Measurements from ENCODE around the gene CNTN5. TPM values are rescaled to one million over a fixed set of nuclear protein-coding genes. Genes with fewer than 3 reads are reported as not detected.
"Not testable (repeated sequence)": the region's sequence is repeated elsewhere in the genome, so short reads cannot be mapped to it uniquely, and the experiment has no call there.

CNTN5 gene
- total RNA-seq, 1 donor from 2014 or later = 17.7 TPM

DNA sequence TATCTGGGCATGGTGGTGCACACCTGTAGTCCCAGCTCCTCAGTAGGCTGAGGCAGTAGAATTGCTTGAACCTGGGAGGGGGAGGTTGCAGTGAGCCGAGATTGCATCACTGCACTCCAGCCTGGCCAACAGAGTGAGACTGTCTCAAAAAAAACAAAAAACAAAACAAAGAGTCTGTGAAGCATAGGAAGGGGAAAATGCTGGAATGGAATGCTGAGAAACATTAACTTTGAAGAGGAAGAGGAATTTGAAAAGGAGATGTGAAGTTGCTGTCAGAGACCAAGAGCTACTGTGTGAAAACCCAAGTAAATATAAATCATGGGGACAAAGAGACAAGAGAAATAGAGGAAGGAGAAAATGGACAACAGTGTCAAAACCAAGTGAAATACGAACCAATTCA is 1211.3 kb downstream of the CNTN5 start:
- TF ChIP-seq, protein P1, sequence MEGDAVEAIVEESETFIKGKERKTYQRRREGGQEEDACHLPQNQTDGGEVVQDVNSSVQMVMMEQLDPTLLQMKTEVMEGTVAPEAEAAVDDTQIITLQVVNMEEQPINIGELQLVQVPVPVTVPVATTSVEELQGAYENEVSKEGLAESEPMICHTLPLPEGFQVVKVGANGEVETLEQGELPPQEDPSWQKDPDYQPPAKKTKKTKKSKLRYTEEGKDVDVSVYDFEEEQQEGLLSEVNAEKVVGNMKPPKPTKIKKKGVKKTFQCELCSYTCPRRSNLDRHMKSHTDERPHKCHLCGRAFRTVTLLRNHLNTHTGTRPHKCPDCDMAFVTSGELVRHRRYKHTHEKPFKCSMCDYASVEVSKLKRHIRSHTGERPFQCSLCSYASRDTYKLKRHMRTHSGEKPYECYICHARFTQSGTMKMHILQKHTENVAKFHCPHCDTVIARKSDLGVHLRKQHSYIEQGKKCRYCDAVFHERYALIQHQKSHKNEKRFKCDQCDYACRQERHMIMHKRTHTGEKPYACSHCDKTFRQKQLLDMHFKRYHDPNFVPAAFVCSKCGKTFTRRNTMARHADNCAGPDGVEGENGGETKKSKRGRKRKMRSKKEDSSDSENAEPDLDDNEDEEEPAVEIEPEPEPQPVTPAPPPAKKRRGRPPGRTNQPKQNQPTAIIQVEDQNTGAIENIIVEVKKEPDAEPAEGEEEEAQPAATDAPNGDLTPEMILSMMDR (IDR thresholded peaks at IDR 0.05; ENCODE audit: unreplicated experiment) = no peak
- Mint-ChIP-seq H3K36me3 (peaks cover 6% of the 10 kb centered on the region), H3K27ac (no peak overlapping the region), H3K4me3 (no peak overlapping the region), H3K4me1 (peaks cover 7% of the 10 kb centered on the region), H3K27me3 (ENCODE audit: low read depth) (peaks cover 18% of the 10 kb centered on the region), H3K9me3 (peaks cover 29% of the 10 kb centered on the region)
- DNase-seq (ENCODE audit: low spot score in 2 of 2, unreplicated experiment in 2 of 2) = no peak

DNA sequence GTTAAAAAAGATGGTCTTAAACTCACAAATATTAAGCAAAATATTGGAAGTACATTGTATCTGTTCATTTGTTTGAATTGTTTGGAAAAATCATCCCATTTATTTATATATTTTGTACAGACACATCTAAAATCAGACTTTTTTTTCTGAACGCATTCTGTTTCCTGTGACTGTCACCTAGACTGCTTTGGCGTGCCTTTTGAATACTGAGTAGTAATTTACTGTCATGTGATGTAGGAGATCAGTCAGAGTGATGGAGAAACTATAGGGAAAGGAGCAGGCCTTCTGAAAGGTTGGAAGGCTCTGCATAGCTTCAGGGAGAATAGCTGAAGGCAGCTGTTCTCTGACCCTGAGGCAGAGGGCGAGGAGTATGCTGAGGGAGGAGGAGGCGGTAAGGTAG is 1214.3 kb downstream of the CNTN5 start:
- no peak overlapping the region for H3K4me3 Mint-ChIP-seq
- TF ChIP-seq, protein P1 (IDR thresholded peaks at IDR 0.05; ENCODE audit: unreplicated experiment) = no peak
- peaks cover 6% of the 10 kb centered on the region for H3K36me3 Mint-ChIP-seq
- no peak overlapping the region for H3K27ac Mint-ChIP-seq
- H3K4me1 Mint-ChIP-seq = peaks cover 3% of the 10 kb centered on the region
- peaks cover 25% of the 10 kb centered on the region for H3K27me3 Mint-ChIP-seq (ENCODE audit: low read depth)
- DNase-seq (ENCODE audit: low spot score in 2 of 2, unreplicated experiment in 2 of 2) = no peak
- H3K9me3 Mint-ChIP-seq = peaks cover 29% of the 10 kb centered on the region

DNA sequence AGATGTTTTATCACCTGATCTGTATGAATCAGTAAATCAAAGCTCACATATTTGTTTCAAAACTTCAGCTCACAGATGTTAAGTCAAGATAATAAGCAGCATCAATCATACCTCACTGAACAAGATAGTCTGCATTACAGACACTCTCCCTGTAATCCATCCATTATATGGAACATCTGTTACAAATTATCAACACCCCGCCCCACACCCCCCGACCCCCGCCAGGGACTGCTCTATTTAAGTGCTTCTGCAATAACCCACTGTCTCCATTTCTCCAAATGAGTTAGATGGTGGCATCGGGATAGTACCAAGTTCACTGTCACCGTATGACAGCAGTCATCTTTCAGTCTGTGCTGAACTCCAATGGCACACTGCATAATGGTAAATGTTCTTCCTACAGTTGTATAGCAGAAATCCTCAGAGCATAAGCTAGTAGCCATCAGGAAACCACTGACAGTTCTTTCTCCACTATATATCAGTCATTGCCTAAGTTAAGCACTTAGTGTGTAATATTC is 1219.3 kb downstream of the CNTN5 start:
- Mint-ChIP-seq H3K9me3 (peaks cover 14% of the 10 kb centered on the region), H3K4me1 (peaks cover 9% of the 10 kb centered on the region), H3K4me3 (no peak overlapping the region), H3K27ac (no peak overlapping the region), H3K27me3 (ENCODE audit: low read depth) (peaks cover 43% of the 10 kb centered on the region), H3K36me3 (peaks cover 3% of the 10 kb centered on the region)
- TF ChIP-seq, protein P1 (IDR thresholded peaks at IDR 0.05; ENCODE audit: unreplicated experiment) = no peak
- DNase-seq (ENCODE audit: low spot score in 2 of 2, unreplicated experiment in 2 of 2) = no peak

DNA sequence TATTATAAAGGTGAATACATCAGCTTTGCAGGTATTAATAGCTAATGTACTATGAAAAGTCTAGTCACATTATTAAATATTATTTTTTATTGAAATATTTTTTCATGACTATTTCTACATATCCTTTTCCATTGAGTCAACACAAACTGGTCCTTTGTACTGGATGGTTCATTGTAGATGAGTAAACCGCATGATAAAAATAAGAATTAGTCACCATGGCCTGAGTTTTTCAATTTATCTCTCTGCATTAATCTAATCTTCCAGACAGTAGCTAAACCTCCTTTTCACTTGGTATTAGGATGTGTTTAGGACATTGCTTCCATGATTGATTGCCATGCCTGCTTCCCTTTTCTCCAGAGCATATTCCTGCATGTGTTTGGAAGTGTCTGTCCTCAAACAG is 1227.0 kb downstream of the CNTN5 start:
- peaks cover 24% of the 10 kb centered on the region for H3K27me3 Mint-ChIP-seq (ENCODE audit: low read depth)
- no peak for DNase-seq (ENCODE audit: low spot score in 2 of 2, unreplicated experiment in 2 of 2)
- no peaks in the 10 kb centered on the region for H3K4me1 Mint-ChIP-seq
- no peak overlapping the region for H3K27ac Mint-ChIP-seq
- TF ChIP-seq, protein P1 (IDR thresholded peaks at IDR 0.05; ENCODE audit: unreplicated experiment) = no peak
- no peak overlapping the region for H3K4me3 Mint-ChIP-seq
- H3K9me3 Mint-ChIP-seq = peaks cover 4% of the 10 kb centered on the region
- no peaks in the 10 kb centered on the region for H3K36me3 Mint-ChIP-seq

DNA sequence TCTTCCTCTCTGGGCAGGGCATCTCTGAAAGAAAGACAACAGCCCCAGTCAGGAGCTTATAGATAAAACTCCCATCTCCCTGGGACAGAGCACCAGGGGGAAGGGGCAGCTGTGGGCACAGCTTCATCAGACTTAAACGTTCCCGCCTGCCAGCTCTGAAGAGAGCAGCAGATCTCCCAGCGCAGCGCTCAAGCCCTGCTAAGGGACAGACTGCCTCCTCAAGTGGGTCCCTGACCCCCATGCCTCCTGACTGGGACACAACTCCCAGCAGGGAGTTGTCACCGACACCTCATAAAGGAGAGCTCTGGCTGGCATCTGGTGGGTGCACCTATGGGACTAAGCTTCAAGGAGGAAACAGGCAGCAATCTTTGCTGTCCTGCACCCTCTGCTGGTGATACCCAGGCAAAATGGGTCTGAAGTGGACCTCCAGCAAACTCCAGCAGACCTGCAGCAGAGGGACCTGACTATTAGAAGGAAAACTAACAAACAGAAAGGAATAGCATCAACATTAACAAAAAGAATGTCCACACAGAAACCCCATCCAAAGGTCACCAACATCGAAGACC is 1236.6 kb downstream of the CNTN5 start:
- H3K4me3 Mint-ChIP-seq; H3K36me3 Mint-ChIP-seq; H3K27ac Mint-ChIP-seq; DNase-seq (ENCODE audit: low spot score in 2 of 2, unreplicated experiment in 2 of 2); H3K4me1 Mint-ChIP-seq: not testable (repeated sequence)
- H3K9me3 Mint-ChIP-seq = peaks cover 38% of the 10 kb centered on the region
- H3K27me3 Mint-ChIP-seq (ENCODE audit: low read depth) = peaks cover 35% of the 10 kb centered on the region

DNA sequence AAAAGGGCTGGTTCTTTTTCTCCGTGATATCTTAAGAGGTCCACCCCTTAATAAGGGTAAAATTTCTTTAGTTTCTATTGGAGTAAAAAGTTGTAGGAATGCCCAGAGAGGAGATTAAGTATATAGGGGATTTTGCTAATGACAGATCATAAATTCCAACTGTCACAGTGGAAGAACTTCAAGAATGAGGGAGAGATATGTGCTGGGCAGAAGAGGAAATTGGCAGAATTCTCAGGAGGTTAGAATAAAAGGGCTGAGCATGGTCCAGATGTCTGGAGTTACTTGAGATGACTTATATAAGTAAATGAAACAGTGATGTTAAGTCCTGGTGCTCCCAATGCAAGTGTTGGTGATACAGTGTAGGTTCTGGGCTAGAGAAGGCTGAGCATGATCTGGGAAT is 1248.8 kb downstream of the CNTN5 start:
- H3K27ac Mint-ChIP-seq = no peak overlapping the region
- no peaks in the 10 kb centered on the region for H3K27me3 Mint-ChIP-seq (ENCODE audit: low read depth)
- peaks cover 3% of the 10 kb centered on the region for H3K36me3 Mint-ChIP-seq
- no peak overlapping the region for H3K4me3 Mint-ChIP-seq
- DNase-seq (ENCODE audit: low spot score in 2 of 2, unreplicated experiment in 2 of 2) = no peak
- TF ChIP-seq, protein P1 (IDR thresholded peaks at IDR 0.05; ENCODE audit: unreplicated experiment) = no peak
- H3K9me3 Mint-ChIP-seq = peaks cover 16% of the 10 kb centered on the region
- H3K4me1 Mint-ChIP-seq = peaks cover 15% of the 10 kb centered on the region
